HEK293 (cell line): Measurements from ENCODE around the gene CD302.

ENCODE experiments used
- CTCF ChIP-seq: fragments of 450-650 bp; formaldehyde crosslinking; IDR thresholded peaks from 2 replicates; pipeline ENCODE4 v1.5.1; 2016; ENCODE audit warnings: missing biosample characterization, missing genetic modification characterization
- REST ChIP-seq: fragments of 450-650 bp; formaldehyde crosslinking; IDR thresholded peaks from 2 replicates; pipeline ENCODE4 v1.5.1; 2016; ENCODE audit warnings: missing biosample characterization, missing genetic modification characterization
- YY1 ChIP-seq: fragments of 450-650 bp; formaldehyde crosslinking; IDR thresholded peaks from 2 replicates; pipeline ENCODE4 v1.5.1; 2018; ENCODE audit warnings: missing biosample characterization, missing genetic modification characterization
- ZNF24 ChIP-seq: fragments of 450-650 bp; formaldehyde crosslinking; IDR thresholded peaks from 2 replicates; pipeline ENCODE4 v1.5.1; 2016; ENCODE audit warnings: missing biosample characterization, missing genetic modification characterization
- ZNF280D ChIP-seq: fragments of 450-650 bp; formaldehyde crosslinking; IDR thresholded peaks from 2 replicates; pipeline ENCODE4 v1.5.1; 2016; ENCODE audit warnings: missing biosample characterization, missing genetic modification characterization
- ZNF302 ChIP-seq: fragments of 450-650 bp; formaldehyde crosslinking; IDR thresholded peaks from 2 replicates; pipeline ENCODE4 v1.5.1; 2016; ENCODE audit warnings: missing biosample characterization, missing genetic modification characterization, low read depth
- ZNF510 ChIP-seq: fragments of 450-650 bp; formaldehyde crosslinking; IDR thresholded peaks from 2 replicates; pipeline ENCODE4 v1.5.1; 2018; ENCODE audit warnings: mild to moderate bottlenecking, missing genetic modification characterization, missing biosample characterization; ENCODE audit not compliant: insufficient replicate concordance
- ZNF513 ChIP-seq: fragments of 450-650 bp; IDR thresholded peaks from 2 replicates; pipeline ENCODE4 v1.5.1; 2018; ENCODE audit warnings: missing biosample characterization, missing genetic modification characterization

GRCh38 chr2:159758686-159759085 is 39.3 kb downstream of the CD302 start:
- TF ChIP-seq ZNF510 (tag by site-specific recombination) (no peak), ZNF302 (tag by site-specific recombination) (no peak), CTCF (no peak), REST (no peak), ZNF513 (tag by site-specific recombination) (no peak), ZNF24 (tag by site-specific recombination) (no peak), ZNF280D (tag by site-specific recombination) (no peak), YY1 (no peak)
